ENCODE data around the gene RBL1.
"Not testable (repeated sequence)": the region's sequence is repeated elsewhere in the genome, so short reads cannot be mapped to it uniquely, and the experiment has no call there.

RBL1 gene

GRCh38 chr20:37095599-37096414 lies at the start of gene RBL1:
TSS of gene RBL1 (minus strand) at chr20:37095997. CDS start at chr20:37095928, 69 bp downstream.
- peak; percentile 73 for DNase-seq (ENCODE audit: low read depth)

DNA sequence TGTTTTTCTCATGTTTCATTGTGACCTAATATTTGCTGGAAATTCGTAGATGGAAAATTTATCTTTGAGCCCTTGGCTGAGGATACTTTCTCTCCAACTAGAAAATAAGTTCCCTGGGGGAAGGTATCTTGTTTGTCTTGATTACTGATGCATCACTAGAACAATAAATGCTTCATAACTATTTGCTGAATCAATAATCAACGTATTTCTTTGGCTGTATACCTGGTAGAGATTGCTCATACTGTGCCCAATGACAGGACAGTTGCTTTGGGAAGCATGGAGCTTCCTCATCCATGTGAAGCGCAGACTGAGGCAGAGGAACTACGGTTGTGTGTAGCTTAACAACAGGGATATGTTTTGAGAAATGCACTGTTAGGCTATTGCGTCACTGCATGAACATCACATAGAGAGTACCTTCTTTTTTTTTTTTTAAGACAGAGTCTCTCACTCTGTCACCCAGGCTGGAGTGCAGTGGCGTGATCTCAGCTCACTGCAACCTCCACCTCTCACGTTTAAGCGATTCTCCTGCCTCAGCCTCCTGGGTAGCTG lies 49.1 kb upstream of the RBL1 start:
- DNase-seq (ENCODE audit: low read depth): no peak

- no peak for DNase-seq (ENCODE audit: low read depth)
These were observed 46.9 kb upstream of the RBL1 start for GRCh38 chr20:37142708-37143107.

DNA sequence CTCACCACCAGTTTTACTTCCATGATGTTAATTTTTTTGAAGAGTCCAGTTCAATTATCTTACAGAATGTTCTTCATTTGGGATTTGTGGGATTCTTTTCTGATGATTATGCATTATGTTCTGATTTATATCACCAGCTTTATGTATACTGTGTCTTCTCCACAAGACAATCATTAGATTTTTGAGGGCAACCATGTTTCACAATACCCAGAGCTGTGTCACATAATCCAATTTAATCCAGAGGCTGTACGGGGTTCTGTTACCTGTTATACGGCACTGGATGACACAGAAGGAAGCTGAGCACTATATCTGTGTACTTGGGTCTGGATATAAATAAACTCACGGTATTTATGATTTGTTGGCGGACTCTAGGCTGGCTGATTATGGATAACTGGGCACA lies 41.8 kb upstream of the RBL1 start:
- DNase-seq (ENCODE audit: low read depth): no peak

DNA sequence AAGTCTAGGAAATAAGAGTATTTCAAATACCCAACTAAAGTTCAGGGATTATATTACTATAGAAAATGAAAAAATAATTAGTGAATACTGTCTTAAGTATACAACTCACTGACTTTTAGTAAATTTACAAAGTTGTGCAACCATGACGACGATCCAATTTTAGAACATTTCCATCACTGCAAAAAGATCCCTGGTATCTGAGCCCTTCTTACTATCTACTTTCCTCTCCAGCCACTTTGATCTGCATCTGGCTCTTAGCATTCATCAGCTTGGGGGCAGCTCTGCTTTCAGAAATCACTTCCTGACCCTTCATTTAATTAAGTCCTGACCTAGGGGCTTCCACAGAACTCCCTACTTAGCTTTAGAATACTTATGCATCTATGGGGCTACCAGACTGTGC lies 38.2 kb upstream of the RBL1 start:
- DNase-seq (ENCODE audit: low read depth): no peak

GRCh38 chr20:37131486-37131885 lies 35.7 kb upstream of the RBL1 start:
- no peak for DNase-seq (ENCODE audit: low read depth)

GRCh38 chr20:37128803-37129202 lies 33.0 kb upstream of the RBL1 start:
- DNase-seq (ENCODE audit: low read depth): no peak

- not testable (repeated sequence) for DNase-seq (ENCODE audit: low read depth)
These were observed 30.5 kb upstream of the RBL1 start for GRCh38 chr20:37126290-37126689.

DNA sequence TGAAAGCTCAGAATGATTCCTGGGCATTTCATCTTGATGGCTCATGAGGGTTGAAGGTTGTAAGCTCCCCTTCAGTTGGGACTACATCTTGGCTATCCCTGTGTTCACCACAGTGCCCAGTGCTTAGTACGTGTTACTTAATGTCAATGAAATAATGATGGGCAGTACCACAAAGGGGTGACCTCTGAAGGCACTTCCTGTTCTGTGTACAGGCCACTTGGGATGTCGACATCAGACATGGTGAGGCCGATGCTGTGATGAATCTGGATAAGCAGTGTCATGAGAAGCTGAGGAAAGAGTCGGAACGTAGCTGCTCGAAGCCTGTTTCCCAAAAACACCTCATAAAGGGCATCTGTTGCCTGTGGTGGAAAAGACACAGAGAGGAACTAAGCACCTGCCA lies 27.6 kb upstream of the RBL1 start:
- DNase-seq (ENCODE audit: low read depth): no peak

GRCh38 chr20:37120497-37120896 lies 24.7 kb upstream of the RBL1 start:
- DNase-seq (ENCODE audit: low read depth): no peak

DNA sequence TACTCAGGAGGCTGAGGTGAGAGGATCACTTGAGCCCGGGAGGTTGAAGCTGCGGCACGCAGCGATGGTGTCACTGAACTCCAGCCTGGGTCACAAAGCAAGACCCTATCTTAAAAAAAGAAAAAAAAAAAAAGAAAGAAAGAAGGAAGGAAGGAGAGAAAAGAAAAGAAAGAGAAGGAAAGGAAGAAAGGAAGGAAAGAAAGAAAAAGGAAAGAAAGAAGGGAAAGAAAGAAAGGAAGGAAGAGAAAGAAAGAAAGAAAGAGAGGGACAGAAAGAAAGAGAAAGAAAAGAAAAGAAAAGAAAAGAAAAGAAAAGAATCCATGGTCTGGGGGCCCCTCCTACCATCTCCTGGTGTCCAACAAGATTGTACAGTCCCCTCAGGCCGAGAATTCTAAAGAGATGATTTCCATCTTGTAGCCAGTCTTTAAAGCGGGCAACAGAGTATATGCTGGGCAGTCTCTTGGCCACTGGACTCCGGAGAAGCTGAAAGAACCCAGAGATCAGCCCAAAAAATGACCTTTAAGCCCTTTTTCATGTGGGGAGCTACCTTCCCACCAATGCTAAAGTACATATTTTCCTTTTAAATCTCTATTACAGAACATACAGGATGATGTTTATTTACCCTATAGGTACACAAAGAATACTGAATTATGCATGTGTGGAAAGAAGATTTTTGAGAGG lies 23.7 kb upstream of the RBL1 start:
- DNase-seq (ENCODE audit: low read depth): no peak

GRCh38 chr20:37114012-37114411 lies 18.2 kb upstream of the RBL1 start:
- no peak for DNase-seq (ENCODE audit: low read depth)

GRCh38 chr20:37111926-37112455 lies 16.2 kb upstream of the RBL1 start:
- no peak for DNase-seq (ENCODE audit: low read depth)

DNA sequence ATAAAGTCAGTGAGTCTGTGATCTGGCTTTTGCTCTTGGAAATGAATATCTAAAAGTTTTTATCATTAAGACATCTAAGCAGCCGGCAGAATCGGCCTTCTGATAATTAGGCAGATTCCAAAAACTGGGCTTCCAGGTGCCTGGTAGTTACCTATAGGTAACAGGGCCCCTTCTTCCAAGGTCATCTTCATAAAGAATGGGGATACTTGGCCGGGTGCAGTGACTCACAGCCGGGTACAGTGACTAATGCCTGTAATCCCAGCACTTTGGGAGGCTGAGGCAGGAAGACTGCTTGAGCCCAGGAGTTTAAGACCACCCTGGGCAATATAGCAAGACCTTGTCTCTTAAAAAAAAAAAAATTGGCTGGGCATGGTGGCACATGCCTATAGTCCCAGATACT lies 12.9 kb upstream of the RBL1 start:
- DNase-seq (ENCODE audit: low read depth): no peak

DNA sequence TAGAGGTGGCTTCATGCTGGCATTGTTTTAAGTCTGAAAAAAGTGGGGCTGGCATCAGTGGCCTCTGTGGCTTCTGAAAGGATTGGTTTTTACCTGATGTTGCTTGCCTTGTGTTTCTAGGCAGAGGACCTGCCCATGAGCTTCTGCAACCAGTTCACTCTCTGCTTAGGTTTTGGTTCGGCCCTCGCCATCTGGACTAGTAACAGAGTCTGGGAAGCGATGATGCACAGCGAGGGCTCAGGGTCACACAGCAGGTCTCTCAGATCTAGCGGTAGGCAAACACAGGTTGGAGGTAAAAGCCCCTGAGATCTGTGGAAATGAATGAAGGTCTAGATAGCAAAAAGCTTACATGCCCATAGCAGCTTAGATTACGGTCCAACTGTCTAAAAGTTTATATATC lies 6.8 kb upstream of the RBL1 start:
- DNase-seq (ENCODE audit: low read depth): no peak

GRCh38 chr20:37096415-37097041 lies 731 bp upstream of the RBL1 start:
- no peak for DNase-seq (ENCODE audit: low read depth)

DNA sequence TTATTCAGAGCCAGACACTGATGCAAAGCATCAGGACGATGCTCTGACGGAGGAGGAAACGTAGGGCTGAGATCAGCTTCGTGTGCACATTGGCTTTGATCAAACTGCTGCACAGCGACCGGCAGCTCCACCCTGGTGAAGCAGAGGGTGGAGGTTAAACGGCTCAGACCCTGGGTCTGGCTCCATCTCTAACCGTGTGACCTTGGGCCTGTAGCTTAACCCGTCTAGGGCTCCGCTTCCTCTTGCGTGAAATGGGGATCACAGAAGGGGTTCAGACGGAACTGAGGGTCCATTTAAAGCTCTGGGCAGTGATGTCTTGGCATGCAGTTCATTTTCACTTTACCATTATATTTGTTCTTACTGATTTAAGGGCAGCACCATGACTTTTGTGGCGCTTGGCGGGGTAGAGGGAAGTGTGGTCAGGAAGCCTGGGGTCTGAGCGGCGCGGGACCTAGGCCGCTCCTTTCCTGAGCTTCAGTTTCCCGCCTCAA lies 644 bp downstream of the RBL1 start:
- peak; percentile 4 for DNase-seq (ENCODE audit: low read depth)

- DNase-seq (ENCODE audit: low read depth): no peak
These were observed 5.4 kb downstream of the RBL1 start for GRCh38 chr20:37090407-37090806.

GRCh38 chr20:37081717-37082289 lies 14.0 kb downstream of the RBL1 start:
- DNase-seq (ENCODE audit: low read depth): peak; percentile 10

- no peak for DNase-seq (ENCODE audit: low read depth)
These were observed 18.8 kb downstream of the RBL1 start for GRCh38 chr20:37077009-37077408.

DNA sequence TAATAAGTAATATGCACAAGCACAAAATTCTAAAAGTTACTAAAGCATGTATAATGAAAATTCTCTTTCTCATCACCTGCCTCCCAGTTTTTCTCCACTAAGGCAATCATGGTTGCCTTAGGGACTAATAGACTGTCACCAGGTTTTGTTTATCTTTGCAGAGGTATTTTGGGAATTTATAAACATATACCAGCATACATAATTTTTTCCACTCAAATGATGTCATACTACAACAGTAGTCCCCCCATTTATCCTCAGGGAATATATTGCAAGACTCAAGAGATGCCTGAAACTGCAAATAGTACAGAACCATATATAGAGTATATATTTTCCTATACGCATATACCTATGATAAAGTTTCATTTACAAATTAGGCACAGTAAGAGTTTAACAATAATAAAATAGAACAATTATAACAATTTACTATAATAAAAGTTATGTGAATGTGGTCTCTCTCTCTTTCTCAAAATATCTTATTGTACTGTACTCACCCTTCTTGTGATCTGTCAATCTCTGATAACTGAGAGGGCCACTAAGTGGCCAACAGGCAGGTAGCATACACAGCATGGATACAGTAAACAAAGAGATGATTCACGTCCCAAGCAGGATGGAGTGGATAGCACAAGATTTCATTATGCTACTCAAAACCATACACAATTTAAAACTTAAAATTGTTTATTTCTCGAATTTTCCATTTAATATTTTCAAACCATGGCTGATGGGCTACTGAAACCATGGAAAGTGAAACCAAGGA lies 19.7 kb downstream of the RBL1 start:
- DNase-seq (ENCODE audit: low read depth): no peak
